Stomach (tissue), 9 donors: Measurements from ENCODE around the gene TCTN2. TPM values are rescaled to one million over a fixed set of nuclear protein-coding genes. Genes with fewer than 3 reads are reported as not detected.

ENCODE experiments used
- DNase-seq, 2 donors: peaks; one replicate each; pipeline versions ENCODE4 v3.0.0 to v3.0.0-alpha.2; 2013 to 2019
- H3K27ac ChIP-seq, 5 donors: fragments of 200-600 bp in 4 of 5; sonication (generic) in 4 of 5; one replicate each; pipeline ENCODE4 v1.5.1; 2013 to 2019; ENCODE audit warnings: mild to moderate bottlenecking in 1 of 5, moderate library complexity in 1 of 5
- H3K27me3 ChIP-seq, 3 donors: fragments of 200-600 bp; sonication (generic); one replicate each; pipeline ENCODE4 v1.5.1; 2017 to 2019; ENCODE audit warnings: mixed run types in 1 of 3
- H3K36me3 ChIP-seq, 4 donors: fragments of 200-600 bp; sonication (generic); 1 replicate in 3 of 4; 2 replicates in 1 of 4; pipeline ENCODE4 v1.5.1; 2016 to 2019
- H3K4me1 ChIP-seq, 4 donors: fragments of 200-600 bp; sonication (generic); one replicate each; pipeline ENCODE4 v1.5.1; 2016 to 2019
- H3K4me3 ChIP-seq, 4 donors: fragments of 200-600 bp; sonication (generic) in 3 of 4; one replicate each; pipeline ENCODE4 v1.5.1; 2016 to 2019; ENCODE audit warnings: mild to moderate bottlenecking in 1 of 4
- H3K9me3 ChIP-seq, 4 donors: fragments of 200-600 bp; sonication (generic); one replicate each; pipeline ENCODE4 v1.5.1; 2016 to 2019
- CTCF ChIP-seq, 7 experiments: fragments of 450-650 bp in 4 of 7; fragments of 200-600 bp in 3 of 7; sonication (generic) in 3 of 7; IDR thresholded peaks; one replicate each; pipeline ENCODE4 v1.5.1; 2016 to 2019; ENCODE audit warnings: antibody characterized with exemption in 7 of 7, control low read depth in 2 of 7, mild to moderate bottlenecking in 1 of 7
- EP300 ChIP-seq: sonication (generic); formaldehyde crosslinking; IDR thresholded peaks from one replicate; pipeline ENCODE4 v1.6.1; 2017; ENCODE audit warnings: antibody characterized with exemption
- POLR2A ChIP-seq, 4 donors: fragments of 450-650 bp; IDR thresholded peaks; one replicate each; pipeline ENCODE4 v1.6.1; 2016; ENCODE audit warnings: antibody characterized with exemption in 4 of 4, control low read depth in 2 of 4, mild to moderate bottlenecking in 1 of 4, moderate library complexity in 1 of 4
- POLR2AphosphoS5 ChIP-seq, 3 donors: sonication (generic); formaldehyde crosslinking; IDR thresholded peaks; one replicate each; pipeline ENCODE4 v1.6.1; 2016; ENCODE audit warnings: antibody characterized with exemption in 3 of 3
- WGBS, 5 donors: extraction: QIAGEN DNeasy Blood & Tissue Kit in 3 of 5; methylation state at CpG; one replicate each; pipeline versions ENCODE4 v1.1.5 to v1.1.7; 2013 to 2018; 5-methylcytosine and 5-hydroxymethylcytosine counted together
- intact Hi-C: fragments of 100-400 bp; cut with DNase I; formaldehyde crosslinking; loops from one replicate; pipeline ENCODE4 v1.15.1; 2023; ENCODE audit warnings: low total_unique reads
- polyA plus RNA-seq, 3 donors: library from polyadenylated mRNA; stranded (reverse); fragments of 200-250 nt; gene quantifications; one replicate each; pipeline ENCODE4 v1.2.3, GENCODE V29; 2013
- total RNA-seq, 5 donors: library from RNA; depleted of rRNA; stranded (reverse); fragments of >200 nt; gene quantifications; one replicate each; pipeline versions ENCODE4 v1.1.0 to v1.2.3, GENCODE V29; 2014 to 2016
- donor health status: healthy with polysubstance abuse.
- donor health status: Bipolar disorder and iron deficiency.
- donor health status: healthy.

Gene TCTN2
- total and polyA plus RNA-seq, 8 donors: 1.2 to 24.1 (median 6.0) TPM

- Histone ChIP-seq H3K4me1 (no peaks in the 10 kb centered on the region), H3K4me3 (no peak overlapping the region), H3K27me3 (no peaks in the 10 kb centered on the region), H3K27ac (no peak overlapping the region), H3K9me3 (no peaks in the 10 kb centered on the region), H3K36me3 (peaks cover 42 to 100% (median 99%) of the 10 kb centered on the region in 4 donors)
- intact Hi-C loops: no loop called here
- TF ChIP-seq POLR2AphosphoS5 (IDR thresholded peaks at IDR 0.05): no peak
- TF ChIP-seq CTCF (IDR thresholded peaks at IDR 0.05): no peak
- no peak for TF ChIP-seq POLR2A (IDR thresholded peaks at IDR 0.05)
- no peak for TF ChIP-seq EP300
- no peak for DNase-seq
- 60 to 89% (median 70%) methylated on average over 2 of the region's 2 CpGs for WGBS, 5 donors
Measured at GRCh38 chr12:123726962-123727361, 56.0 kb downstream of the TCTN2 start.

- no peaks in the 10 kb centered on the region for H3K27me3 ChIP-seq
- intact Hi-C loops: no loop called here
- WGBS, 5 donors: 70 to 76% (median 73%) methylated on average over 3 of the region's 3 CpGs
- peaks cover 35 to 100% (median 99%) of the 10 kb centered on the region in 4 donors for H3K36me3 ChIP-seq
- H3K4me3 ChIP-seq: no peak overlapping the region
- no peak for TF ChIP-seq POLR2AphosphoS5 (IDR thresholded peaks at IDR 0.05)
- H3K9me3 ChIP-seq: no peaks in the 10 kb centered on the region
- H3K4me1 ChIP-seq: no peaks in the 10 kb centered on the region
- H3K27ac ChIP-seq: no peak overlapping the region
- DNase-seq: no peak
Measured at GRCh38 chr12:123727878-123728277, 57.0 kb downstream of the TCTN2 start.

- Histone ChIP-seq H3K4me1 (no peaks in the 10 kb centered on the region), H3K27ac (no peak overlapping the region), H3K9me3 (no peaks in the 10 kb centered on the region), H3K4me3 (no peak overlapping the region), H3K27me3 (no peaks in the 10 kb centered on the region), H3K36me3 (peaks cover 50 to 100% (median 99%) of the 10 kb centered on the region in 4 donors)
- intact Hi-C loops: no loop called here
- TF ChIP-seq EP300 (no peak), POLR2AphosphoS5 (IDR thresholded peaks at IDR 0.05) (no peak), CTCF (IDR thresholded peaks at IDR 0.05) (no peak), POLR2A (IDR thresholded peaks at IDR 0.05) (no peak)
- no peak for DNase-seq
- WGBS, 5 donors: 68 to 87% (median 79%) methylated on average over 2 of the region's 2 CpGs
Measured at GRCh38 chr12:123731596-123731995, 60.7 kb downstream of the TCTN2 start.

- no peaks in the 10 kb centered on the region for H3K4me1 ChIP-seq
- no peak overlapping the region for H3K4me3 ChIP-seq
- H3K9me3 ChIP-seq: no peaks in the 10 kb centered on the region
- no peak for DNase-seq
- H3K36me3 ChIP-seq: peaks cover 50 to 100% (median 99%) of the 10 kb centered on the region in 4 donors
- no peak for TF ChIP-seq POLR2AphosphoS5 (IDR thresholded peaks at IDR 0.05)
- TF ChIP-seq CTCF (IDR thresholded peaks at IDR 0.05): no peak
- TF ChIP-seq POLR2A (IDR thresholded peaks at IDR 0.05): no peak
- no peak for TF ChIP-seq EP300
- intact Hi-C loops: no loop called here
- no peak overlapping the region for H3K27ac ChIP-seq
- no peaks in the 10 kb centered on the region for H3K27me3 ChIP-seq
- 92 to 95% (median 93%) methylated on average over 12 of the region's 12 CpGs for WGBS, 5 donors
Measured at GRCh38 chr12:123732251-123732650, 61.3 kb downstream of the TCTN2 start.

GRCh38 chr12:123733229-123733628 is 62.3 kb downstream of the TCTN2 start:
- Histone ChIP-seq H3K27me3 (no peaks in the 10 kb centered on the region), H3K9me3 (no peaks in the 10 kb centered on the region), H3K4me1 (no peaks in the 10 kb centered on the region), H3K36me3 (peaks cover 47 to 100% (median 99%) of the 10 kb centered on the region in 4 donors), H3K4me3 (no peak overlapping the region), H3K27ac (no peak overlapping the region)
- intact Hi-C loops: no loop called here
- no peak for DNase-seq
- WGBS, 5 donors: 80 to 90% (median 88%) methylated on average over 9 to 10 of the region's 10 CpGs
- no peak for TF ChIP-seq POLR2AphosphoS5 (IDR thresholded peaks at IDR 0.05)
- no peak for TF ChIP-seq CTCF (IDR thresholded peaks at IDR 0.05)
- TF ChIP-seq POLR2A (IDR thresholded peaks at IDR 0.05): no peak
- no peak for TF ChIP-seq EP300
